GM12872 (cell line): ENCODE data around the gene GPR183.

Source experiments
- TF ChIP-seq, protein P1 (sequence below): IDR thresholded peaks from 3 replicates; pipeline ENCODE4 v1.5.1; 2011; ENCODE audit warnings: low read depth, mild to moderate bottlenecking, low read length, moderate library complexity; ENCODE audit not compliant: insufficient read depth

The GPR183 gene

DNA sequence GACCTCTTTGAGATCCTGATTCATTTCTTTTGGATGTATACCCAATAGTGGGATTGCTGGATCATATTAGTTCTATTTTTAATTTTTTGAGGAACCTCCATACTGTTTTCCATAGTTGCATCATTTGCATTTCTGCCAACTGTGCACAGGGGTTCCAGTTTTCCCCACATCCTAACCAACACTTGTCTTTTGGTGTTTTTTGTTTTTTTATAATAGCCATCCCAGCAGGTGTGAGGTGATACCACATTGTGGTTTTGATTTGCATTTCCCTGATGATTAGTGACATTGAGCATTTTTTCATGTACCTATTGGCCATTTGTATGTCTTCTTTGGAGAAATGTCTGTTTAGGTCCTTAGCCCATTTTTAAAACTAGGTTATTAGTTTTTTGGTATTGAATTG lies 18.8 kb upstream of the GPR183 start:
- TF ChIP-seq, protein P1, sequence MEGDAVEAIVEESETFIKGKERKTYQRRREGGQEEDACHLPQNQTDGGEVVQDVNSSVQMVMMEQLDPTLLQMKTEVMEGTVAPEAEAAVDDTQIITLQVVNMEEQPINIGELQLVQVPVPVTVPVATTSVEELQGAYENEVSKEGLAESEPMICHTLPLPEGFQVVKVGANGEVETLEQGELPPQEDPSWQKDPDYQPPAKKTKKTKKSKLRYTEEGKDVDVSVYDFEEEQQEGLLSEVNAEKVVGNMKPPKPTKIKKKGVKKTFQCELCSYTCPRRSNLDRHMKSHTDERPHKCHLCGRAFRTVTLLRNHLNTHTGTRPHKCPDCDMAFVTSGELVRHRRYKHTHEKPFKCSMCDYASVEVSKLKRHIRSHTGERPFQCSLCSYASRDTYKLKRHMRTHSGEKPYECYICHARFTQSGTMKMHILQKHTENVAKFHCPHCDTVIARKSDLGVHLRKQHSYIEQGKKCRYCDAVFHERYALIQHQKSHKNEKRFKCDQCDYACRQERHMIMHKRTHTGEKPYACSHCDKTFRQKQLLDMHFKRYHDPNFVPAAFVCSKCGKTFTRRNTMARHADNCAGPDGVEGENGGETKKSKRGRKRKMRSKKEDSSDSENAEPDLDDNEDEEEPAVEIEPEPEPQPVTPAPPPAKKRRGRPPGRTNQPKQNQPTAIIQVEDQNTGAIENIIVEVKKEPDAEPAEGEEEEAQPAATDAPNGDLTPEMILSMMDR = no peak

DNA sequence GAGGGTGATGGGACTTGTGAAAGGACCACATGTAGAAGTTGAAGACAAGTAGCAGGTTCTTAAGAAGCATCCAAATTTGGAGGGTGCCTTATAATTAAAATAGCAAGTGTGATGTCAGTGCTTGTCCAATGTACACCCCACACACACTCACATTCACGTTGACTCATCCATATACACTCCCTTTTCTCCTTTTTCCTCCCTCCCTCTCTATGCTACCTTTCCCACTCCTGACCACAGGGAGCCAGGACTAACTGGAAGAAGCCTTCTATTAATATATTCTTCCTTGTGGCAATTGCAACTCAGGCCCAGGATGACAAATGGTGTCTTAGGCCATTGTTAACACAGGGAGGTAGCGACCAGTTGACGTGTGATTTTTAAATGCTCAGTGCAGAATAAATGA lies 16.3 kb upstream of the GPR183 start:
- TF ChIP-seq, protein P1 = no peak

DNA sequence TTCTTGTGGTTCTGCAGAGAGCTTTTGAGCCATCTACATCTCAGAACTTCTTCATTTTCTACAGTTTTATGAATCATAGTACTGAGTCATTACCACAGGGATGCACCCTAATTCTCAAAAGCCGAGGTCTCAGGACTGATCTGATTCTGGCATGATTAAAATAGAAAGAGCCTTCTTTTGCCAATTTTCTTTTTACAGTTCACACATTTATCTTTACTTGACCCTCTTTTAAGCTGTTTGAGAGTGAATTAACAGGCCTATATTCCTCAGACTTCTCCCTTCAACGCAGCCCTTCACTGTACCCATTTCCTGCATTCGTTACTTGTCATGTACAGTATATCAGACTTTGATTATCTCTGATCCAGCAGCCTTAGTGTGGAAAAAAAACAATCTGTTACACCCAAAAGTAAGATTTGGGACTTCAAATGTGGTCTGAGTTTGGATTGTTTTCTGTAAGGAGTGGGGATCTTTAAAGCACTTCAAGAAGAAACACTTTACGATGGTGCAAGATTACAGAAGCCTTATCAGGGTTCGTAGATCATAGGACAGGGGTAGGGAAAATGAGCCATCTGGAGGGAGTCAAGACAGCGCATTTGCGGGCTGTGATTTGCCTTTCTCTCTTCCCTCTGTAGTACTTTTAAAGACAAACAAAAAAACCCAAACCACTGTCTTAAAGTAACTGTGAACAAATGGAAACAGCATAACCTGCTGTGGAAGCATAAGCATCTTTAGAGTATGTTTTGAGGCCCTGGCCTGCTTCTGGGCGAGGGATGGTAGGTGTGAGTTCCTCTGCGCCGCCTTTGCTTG lies 15.3 kb upstream of the GPR183 start:
- TF ChIP-seq, protein P1 = no peak

DNA sequence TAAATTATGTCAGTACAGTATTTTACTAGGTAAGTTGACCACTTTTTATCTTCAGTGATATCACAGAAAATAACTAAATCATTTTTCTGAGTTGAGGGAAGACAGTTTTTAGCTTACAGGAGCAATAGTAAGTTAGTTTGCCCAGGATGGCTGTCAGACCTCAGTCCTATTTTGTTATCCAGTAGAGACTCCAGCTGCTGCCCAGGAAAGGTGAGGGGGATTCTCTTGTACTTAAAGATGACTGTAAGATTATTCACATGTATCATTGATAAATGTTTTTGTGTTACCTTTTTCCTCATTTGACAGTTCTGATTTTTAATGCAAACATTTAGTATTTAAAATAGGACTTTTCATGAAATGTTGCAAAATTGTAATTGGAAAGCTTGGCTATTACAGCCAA lies 14.5 kb upstream of the GPR183 start:
- TF ChIP-seq, protein P1 = no peak

DNA sequence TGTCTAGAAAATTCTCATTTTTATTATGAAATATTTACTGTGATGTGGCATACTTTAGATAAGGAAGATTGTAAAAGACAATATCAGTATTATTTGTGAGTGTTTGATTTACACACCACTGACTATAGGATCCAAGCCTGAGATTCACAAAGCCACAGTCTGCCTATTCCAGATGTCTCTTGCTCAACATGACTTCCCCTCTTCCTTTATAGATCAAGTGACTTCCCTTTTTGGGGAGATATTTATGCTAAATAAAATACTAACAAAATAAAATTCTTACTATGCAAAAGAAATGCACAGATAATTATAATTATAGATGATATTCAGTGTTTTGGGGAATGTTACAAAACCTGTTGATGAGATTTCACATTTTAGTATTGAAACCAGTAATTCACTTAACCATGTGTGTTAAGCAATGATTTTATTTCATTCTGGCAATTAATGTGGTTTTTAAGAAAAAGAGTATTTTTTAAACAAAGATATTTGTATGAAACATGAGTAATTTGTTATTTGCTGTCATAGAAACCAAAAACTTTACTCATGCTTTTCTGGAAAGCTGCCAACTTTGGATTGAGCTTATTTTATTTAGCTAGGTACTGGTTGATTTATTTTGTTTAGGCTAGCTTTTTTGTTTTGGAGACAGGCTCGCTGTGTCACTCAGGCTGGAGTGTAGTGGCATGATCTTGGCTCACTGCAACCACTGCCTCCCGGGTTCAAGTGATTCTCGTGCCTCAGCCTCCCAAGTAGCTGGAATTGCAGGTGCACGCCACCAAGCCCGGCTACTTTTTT lies 13.7 kb upstream of the GPR183 start:
- TF ChIP-seq, protein P1 = no peak

DNA sequence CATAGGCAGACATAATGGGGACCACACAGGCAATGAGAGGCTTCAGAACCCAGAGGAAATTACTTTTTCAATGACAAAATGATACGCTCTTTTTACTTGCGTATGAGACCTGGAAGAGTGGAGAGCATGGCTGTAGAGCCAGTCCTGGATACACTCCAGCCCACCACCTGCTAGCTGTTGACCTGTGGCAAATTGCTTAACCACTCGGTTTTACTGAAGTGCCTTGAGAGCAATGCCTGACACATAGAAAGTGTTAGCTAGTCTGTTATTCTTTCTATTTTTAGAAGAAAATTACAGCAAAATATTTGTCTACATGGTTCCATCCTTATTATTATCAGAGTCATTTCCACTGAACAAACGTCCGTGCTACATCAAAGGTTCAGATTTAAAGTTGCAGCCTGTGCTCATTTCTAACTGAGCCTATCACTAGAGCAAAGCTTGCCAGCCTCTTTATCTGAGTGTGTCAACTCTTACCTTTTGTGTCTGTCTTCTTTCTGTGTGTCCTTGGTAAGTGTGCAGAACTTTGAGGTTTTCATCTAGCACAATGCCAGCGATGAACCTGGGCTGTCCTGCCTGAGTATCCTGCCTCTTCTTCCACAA lies 9.6 kb upstream of the GPR183 start:
- TF ChIP-seq, protein P1 = no peak

DNA sequence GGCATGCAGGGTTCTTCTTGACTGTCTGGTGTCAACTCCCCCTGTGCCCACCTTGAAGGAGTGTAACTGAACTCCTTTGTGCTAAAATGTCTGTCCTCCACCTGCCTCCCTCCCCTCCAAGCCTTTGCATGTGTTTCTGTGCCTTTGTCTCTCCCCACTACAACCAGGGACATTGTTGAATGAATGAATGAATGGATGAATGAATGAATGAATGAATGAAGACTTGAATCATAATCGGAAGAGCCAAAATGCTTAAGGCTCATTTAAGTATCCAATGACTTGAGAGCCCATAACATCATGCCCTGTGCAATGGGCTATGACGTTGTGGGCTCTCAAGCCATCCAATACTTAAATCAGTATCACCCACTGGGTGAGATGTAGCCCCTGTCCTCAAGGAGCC lies 9.0 kb upstream of the GPR183 start:
- TF ChIP-seq, protein P1 = no peak
